AG09309 (cell line): ENCODE data around the gene LIN28A.

Experiments used
- DNase-seq: peaks from one replicate; pipeline ENCODE4 v3.0.0-alpha.2; 2010; ENCODE audit warnings: low read depth
- H3K4me3 ChIP-seq: 2 replicates; pipeline ENCODE4 v1.5.1; 2011; ENCODE audit warnings: mild to moderate bottlenecking, low read depth, low read length, moderate library complexity; ENCODE audit not compliant: control insufficient read depth
- TF ChIP-seq, protein P1 (sequence below): IDR thresholded peaks from 2 replicates; pipeline ENCODE4 v1.5.1; 2011; ENCODE audit warnings: mild to moderate bottlenecking, low read depth, low read length, inconsistent platforms; ENCODE audit not compliant: insufficient read depth, control insufficient read depth; ENCODE audit errors: missing control alignments

Gene LIN28A

DNA sequence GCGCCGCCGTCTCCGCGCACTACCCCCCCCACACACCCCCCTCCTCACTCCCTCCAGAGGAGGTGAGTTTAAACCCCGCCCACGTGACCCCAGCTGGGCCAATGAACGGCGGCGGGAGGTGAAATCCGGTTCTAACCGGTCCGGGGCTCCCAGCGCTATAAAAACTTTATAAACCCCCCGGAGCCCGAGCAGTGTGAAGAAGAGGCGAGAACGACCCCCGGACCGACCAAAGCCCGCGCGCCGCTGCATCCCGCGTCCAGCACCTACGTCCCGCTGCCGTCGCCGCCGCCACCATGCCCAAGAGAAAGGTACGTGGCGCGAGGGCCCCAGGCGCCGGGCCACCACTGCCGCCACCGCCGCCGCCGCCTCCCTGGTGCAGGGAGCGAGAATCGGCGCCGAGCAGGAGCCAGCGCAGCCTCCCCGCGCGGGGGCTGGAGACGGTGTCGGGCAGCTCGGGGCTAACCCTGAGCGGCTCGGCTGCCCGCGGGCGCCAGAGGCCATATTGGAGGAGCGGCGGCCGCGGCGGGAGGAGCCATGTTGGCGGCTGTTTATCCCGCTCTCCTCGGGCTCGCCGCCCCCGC lies 61.8 kb downstream of the LIN28A start, which contains the start of gene HMGN2:
TSS of gene HMGN2 (plus strand) at position 121 of the 581 bp plus-strand sequence. CDS start at position 294, 173 bp downstream.
- peak; percentile 49 for DNase-seq
- H3K4me3 ChIP-seq = peak within 1 kb of the TSS; percentile 59
- TF ChIP-seq, protein P1, sequence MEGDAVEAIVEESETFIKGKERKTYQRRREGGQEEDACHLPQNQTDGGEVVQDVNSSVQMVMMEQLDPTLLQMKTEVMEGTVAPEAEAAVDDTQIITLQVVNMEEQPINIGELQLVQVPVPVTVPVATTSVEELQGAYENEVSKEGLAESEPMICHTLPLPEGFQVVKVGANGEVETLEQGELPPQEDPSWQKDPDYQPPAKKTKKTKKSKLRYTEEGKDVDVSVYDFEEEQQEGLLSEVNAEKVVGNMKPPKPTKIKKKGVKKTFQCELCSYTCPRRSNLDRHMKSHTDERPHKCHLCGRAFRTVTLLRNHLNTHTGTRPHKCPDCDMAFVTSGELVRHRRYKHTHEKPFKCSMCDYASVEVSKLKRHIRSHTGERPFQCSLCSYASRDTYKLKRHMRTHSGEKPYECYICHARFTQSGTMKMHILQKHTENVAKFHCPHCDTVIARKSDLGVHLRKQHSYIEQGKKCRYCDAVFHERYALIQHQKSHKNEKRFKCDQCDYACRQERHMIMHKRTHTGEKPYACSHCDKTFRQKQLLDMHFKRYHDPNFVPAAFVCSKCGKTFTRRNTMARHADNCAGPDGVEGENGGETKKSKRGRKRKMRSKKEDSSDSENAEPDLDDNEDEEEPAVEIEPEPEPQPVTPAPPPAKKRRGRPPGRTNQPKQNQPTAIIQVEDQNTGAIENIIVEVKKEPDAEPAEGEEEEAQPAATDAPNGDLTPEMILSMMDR = no peak

DNA sequence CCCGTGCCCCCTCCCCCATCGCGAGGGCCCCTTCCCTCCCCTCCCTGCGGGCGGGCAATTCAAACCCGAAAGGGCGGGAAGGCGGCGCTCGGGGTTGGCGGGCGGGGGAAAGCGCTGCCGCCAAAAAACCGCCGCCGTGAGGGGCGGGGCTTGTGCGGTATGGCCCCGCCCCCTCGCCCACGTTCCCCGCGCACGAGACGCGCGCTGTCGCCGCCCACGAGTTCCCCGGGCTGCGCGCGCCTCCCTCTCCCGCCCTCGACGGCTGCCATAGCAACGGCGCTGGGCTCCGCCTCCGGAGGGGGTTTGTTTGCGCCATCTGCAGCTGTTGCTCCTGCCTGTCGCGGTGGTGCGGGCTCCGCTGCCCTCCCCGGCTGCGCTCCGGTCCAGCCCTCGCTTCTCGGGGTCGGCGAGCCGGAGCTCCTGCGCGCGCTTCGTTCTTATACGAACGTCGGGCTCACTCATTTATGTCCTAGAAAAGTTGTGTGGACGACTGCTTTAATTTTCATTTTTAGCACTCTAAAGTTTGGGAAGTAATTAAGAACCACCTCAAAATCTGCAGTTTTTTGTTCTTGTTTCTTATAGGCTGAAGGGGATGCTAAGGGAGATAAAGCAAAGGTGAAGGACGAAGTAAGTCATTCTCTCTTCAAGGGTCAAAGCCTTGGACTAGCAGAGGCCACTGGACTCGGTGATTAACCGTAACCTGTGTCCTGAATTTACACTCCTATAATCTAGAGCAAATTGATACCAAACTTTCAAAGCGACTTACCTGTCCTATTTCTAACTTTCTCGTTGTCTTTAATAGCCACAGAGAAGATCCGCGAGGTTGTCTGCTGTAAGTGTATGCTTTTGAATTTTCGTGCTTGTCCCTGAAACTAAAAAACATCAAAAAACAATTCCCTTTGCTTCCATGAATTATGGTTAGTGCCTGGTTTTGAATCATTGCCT lies 62.6 kb downstream of the LIN28A start:
- peak overlapping the region; percentile 59 for H3K4me3 ChIP-seq
- peak; percentile 71 for DNase-seq
- TF ChIP-seq, protein P1 = no peak

DNA sequence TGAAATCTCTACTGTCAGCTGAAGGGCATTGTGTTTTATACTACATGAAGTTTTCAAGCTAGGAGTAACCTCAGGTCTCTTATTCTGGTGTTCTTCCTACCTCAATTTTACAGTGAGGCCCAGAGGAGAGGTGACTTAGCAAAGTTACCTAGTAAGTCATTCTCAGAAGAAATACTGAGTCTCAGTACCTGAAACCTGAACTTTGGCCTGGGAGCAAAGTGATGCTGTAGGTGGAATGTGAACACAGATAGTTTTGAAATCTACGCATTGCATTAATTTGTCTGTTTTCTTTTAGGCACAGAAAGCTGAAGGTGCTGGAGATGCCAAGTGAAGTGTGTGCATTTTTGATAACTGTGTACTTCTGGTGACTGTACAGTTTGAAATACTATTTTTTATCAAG lies 64.2 kb downstream of the LIN28A start:
- TF ChIP-seq, protein P1 = no peak
- H3K4me3 ChIP-seq = no peak overlapping the region
- no peak for DNase-seq

DNA sequence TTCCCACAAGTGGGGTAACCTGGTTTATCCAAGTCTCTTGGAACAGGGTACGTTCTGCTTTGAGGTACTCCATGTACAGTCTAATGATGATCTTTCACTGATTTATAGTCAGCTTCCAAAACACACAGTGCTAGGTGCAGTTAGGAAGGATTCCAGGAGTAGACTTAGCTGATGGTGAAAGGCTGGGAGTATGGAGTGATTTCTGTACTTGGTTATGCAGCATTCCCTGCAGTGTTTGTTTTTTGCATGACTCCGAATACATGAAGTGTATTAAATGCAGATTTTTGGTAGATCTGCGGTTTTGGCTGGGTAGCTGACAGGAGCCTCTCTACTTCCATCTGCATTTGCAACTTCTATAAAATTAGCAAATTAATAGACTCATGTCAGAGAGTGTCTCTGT lies 65.4 kb downstream of the LIN28A start:
- H3K4me3 ChIP-seq = no peak overlapping the region
- DNase-seq = no peak
- TF ChIP-seq, protein P1 = no peak

DNA sequence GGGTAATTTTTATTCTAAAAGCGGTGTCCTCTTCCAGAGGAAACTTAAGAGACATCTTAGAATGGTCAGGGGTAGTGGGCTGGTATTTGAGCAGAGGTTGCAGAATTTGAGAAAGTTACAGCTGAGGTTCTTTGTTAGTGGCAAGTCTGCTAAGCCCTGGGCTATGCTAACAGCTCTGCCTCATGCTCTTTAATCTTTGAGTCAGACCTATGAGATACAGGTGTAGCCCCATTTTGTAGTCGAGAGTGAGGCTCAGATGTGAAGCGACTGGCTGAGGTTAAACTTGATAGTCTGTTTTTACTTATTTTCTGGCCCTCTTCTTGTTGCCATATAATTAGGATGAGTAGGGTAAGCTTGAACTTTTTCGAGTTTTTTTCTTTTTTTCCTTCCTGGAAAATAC lies 66.3 kb downstream of the LIN28A start:
- TF ChIP-seq, protein P1 = no peak
- no peak for DNase-seq

DNA sequence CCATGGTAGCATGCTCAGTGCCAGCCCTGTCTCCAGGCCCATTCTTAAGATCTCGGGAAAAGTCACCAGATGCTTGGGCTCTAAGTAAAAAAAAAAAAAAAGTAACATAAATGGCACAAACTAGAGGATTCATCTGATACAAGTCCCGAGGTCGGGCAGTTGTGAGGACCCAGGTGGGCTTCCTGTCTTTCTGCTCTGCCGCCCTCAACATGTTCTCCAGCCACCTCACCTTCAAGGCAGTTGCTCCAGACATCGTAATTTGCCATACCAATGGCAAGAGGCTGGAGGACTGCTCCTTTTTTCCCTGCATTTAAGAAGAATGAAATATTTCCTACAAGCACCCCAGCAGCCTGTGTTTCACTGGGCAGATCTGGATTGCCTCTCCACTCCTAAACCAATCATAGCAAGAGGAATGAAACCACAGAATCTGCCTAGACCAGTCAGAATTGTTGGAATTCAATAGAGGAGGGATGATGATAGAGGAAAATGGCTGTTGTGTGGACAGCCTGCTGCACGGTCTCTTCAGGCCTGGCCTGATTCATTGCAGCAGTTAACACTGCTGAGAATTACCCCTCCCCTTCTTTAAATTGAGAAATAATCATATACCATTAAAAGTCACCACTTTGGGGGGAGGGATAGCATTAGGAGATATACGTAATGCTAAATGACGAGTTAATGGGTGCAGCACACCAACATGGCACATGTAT lies 67.0 kb downstream of the LIN28A start:
- H3K4me3 ChIP-seq = no peak overlapping the region
- DNase-seq = no peak
- TF ChIP-seq, protein P1 = no peak

More for the DNA sequence above, 66.3 kb downstream of the LIN28A start:
- no peak overlapping the region for H3K4me3 ChIP-seq
